Right lobe of liver (tissue), 6 donors: ENCODE measurements around the gene NOTUM. TPM values are rescaled to one million over a fixed set of nuclear protein-coding genes. Genes with fewer than 3 reads are reported as not detected.

ENCODE experiments used
- ATAC-seq, 4 donors: fragments of 200-7000 bp; cut with Tn5 transposase; one replicate each; pipeline ENCODE4 v1.9.1; 2020; ENCODE audit warnings: mild to moderate bottlenecking in 4 of 4, moderate library complexity in 4 of 4
- DNase-seq, 3 donors: peaks; one replicate each; pipeline ENCODE4 v3.0.0-alpha.2; 2020
- H3K27ac ChIP-seq, 3 donors: fragments of 200-600 bp; one replicate each; pipeline ENCODE4 v1.8.0; 2022
- H3K27me3 ChIP-seq, 2 donors: fragments of 200-600 bp; one replicate each; pipeline ENCODE4 v1.8.0; 2022
- H3K36me3 ChIP-seq, 4 donors: fragments of 200-600 bp; sonication (generic) in 1 of 4; one replicate each; pipeline versions ENCODE4 v1.5.1 to v1.8.0; 2017 to 2022; ENCODE audit warnings: control low read depth in 1 of 4
- H3K4me1 ChIP-seq, 4 donors: fragments of 200-600 bp; sonication (generic) in 1 of 4; one replicate each; pipeline versions ENCODE4 v1.5.1 to v1.8.0; 2017 to 2022; ENCODE audit warnings: control low read depth in 1 of 4
- H3K4me3 ChIP-seq, 3 donors: fragments of 200-600 bp; one replicate each; pipeline ENCODE4 v1.8.0; 2022
- H3K9me3 ChIP-seq, 4 donors: fragments of 200-600 bp; sonication (generic) in 1 of 4; one replicate each; pipeline versions ENCODE4 v1.5.1 to v1.8.0; 2017 to 2022; ENCODE audit warnings: control low read depth in 1 of 4
- CTCF ChIP-seq, 4 donors: fragments of 200-600 bp in 3 of 4; fragments of 450-650 bp in 1 of 4; IDR thresholded peaks; one replicate each; pipeline versions ENCODE4 v1.5.1 to v1.8.0; 2016 to 2022; ENCODE audit warnings: antibody characterized with exemption in 4 of 4, mild to moderate bottlenecking in 2 of 4
- POLR2A ChIP-seq: fragments of 450-650 bp; IDR thresholded peaks from one replicate; pipeline ENCODE4 v1.6.1; 2017; ENCODE audit warnings: antibody characterized with exemption, mild to moderate bottlenecking
- WGBS: methylation state at CpG from one replicate; pipeline ENCODE4 v1.1.6; 2018; ENCODE audit warnings: low coverage, low lambda C conversion rate; ENCODE audit not compliant: insufficient coverage; ENCODE audit errors: missing lambda C conversion rate; 5-methylcytosine and 5-hydroxymethylcytosine counted together
- intact Hi-C, 2 donors: fragments of 100-400 bp; cut with DNase I; formaldehyde crosslinking; loops; one replicate each; pipeline versions ENCODE4 v1.11.2 to v1.14.1; 2022
- long read RNA-seq: library from polyadenylated mRNA; unstranded; transcript quantifications from one replicate; pipeline ENCODE4 v2.0.0, GENCODE V29; 2019
- total RNA-seq, 6 experiments: library from RNA; depleted of rRNA in 2 of 6; stranded (reverse); fragments of >200 nt in 2 of 6; fragmentation: NEBNext Ultra II Directional in 3 of 6; extraction: Animal tissue kit (Norgen Biotek cat#: 25700) in 3 of 6; gene quantifications; one replicate each; pipeline versions ENCODE4 v1.1.0 to v1.2.4, GENCODE V29; 2016 to 2023
- donor health status: DM: no; HTN: yes; CAD: no.
- donor health status: DM: no; HTN: no; CAD: no.
- donor health status: DM: no; HTN: no; CAD: no.
- donor health status: DM: no; HTN: yes; CAD: no.
- donor health status: DM: no; HTN: yes; CAD: no.

NOTUM gene
- total RNA-seq: 1 to 10 TPM; 1.2 to 7.6 (median 3.0) TPM
- long read RNA-seq: 0 reads

- no CpG with 5 or more reads among the region's 65 CpGs for WGBS
- H3K36me3 ChIP-seq: no peaks in the 10 kb centered on the region
- H3K27me3 ChIP-seq: no peaks in the 10 kb centered on the region
Observed at GRCh38 chr17:81961087-81961511, at the start of gene NOTUM. TSS of gene NOTUM (minus strand) at chr17:81961187. CDS start at chr17:81960909, 278 bp downstream.

GRCh38 chr17:82009413-82009812 lies 48.4 kb upstream of the NOTUM start:
- Histone ChIP-seq H3K9me3 (no peaks in the 10 kb centered on the region), H3K4me3 (no peak overlapping the region), H3K27me3 (no peaks in the 10 kb centered on the region), H3K36me3 (peaks cover 0 to 9% (median 0%) of the 10 kb centered on the region in 4 donors), H3K4me1 (no peaks in the 10 kb centered on the region), H3K27ac (no peak overlapping the region)
- TF ChIP-seq CTCF (IDR thresholded peaks at IDR 0.05) (no peak), POLR2A (no peak)
- ATAC-seq (no peak), DNase-seq (no peak)
- 62% methylated on average over 5 of the region's 15 CpGs for WGBS
- intact Hi-C loops: no loop called here

More at GRCh38 chr17:81961087-81961511, at the start of gene NOTUM:
- DNase-seq: no peak
- intact Hi-C loops: loop anchor here in 1 of 2 donors (5.0 kb wide), 1 partner anchor 56 kb away; no protein-coding TSS in a partner anchor
- H3K4me1 ChIP-seq: peaks cover 0 to 14% (median 0%) of the 10 kb centered on the region in 4 donors
- peak within 1 kb of the TSS in 2 of 3 donors; percentile 10 to 37 for H3K27ac ChIP-seq
- peak within 1 kb of the TSS; percentile 43 to 70 (median 64) for H3K4me3 ChIP-seq
- no peak for ATAC-seq
- no peaks in the 10 kb centered on the region for H3K9me3 ChIP-seq
- peak in 2 of 4 donors; percentile 23 to 24 for TF ChIP-seq CTCF (IDR thresholded peaks at IDR 0.05)
- TF ChIP-seq POLR2A: no peak

GRCh38 chr17:82008941-82009405 lies 48.0 kb upstream of the NOTUM start:
- TF ChIP-seq POLR2A (no peak), CTCF (IDR thresholded peaks at IDR 0.05) (no peak)
- no peak for ATAC-seq
- Histone ChIP-seq H3K27ac (no peak overlapping the region), H3K36me3 (peaks cover 0 to 9% (median 0%) of the 10 kb centered on the region in 4 donors), H3K27me3 (no peaks in the 10 kb centered on the region), H3K4me1 (no peaks in the 10 kb centered on the region), H3K4me3 (no peak overlapping the region), H3K9me3 (no peaks in the 10 kb centered on the region)
- DNase-seq: no peak
- WGBS: no CpG with 5 or more reads among the region's 28 CpGs
- intact Hi-C loops: no loop called here

DNA sequence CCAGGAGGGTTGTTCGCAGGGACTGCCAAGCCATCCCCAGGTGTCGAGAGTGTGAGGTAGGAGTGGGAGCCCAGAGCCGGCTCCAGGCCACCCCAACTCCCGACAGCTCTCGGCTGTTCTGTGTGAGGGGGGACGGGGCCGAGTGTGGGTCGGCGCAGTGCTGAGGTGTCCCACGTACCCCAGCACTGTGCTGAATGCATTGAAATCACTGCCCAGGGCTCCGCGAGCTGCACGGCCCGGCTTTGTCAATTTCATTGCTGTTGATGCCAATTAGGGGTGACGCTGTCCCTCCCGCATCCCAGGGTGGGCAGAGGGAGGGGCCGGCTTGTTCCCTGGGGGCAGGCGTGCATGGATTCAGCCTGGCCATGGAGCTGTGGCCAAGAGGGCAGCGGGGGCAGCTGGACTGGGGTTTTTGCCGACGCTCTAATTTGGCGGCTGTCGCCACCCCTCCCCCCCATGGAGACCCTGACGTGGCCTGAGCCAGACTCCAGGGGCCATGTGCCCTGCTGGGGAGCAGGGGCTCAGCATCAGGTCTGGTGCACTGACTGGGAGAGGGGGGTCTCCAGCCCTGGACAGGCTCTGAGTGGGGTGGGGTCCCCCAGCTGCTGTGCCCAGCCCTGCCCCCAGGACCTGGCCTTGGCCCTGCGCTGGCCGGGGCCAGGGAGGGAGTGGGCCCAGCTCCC lies 47.4 kb upstream of the NOTUM start:
- Histone ChIP-seq H3K4me3 (no peak overlapping the region), H3K4me1 (no peaks in the 10 kb centered on the region), H3K36me3 (peaks cover 0 to 9% (median 0%) of the 10 kb centered on the region in 4 donors), H3K27me3 (no peaks in the 10 kb centered on the region), H3K9me3 (no peaks in the 10 kb centered on the region), H3K27ac (no peak overlapping the region)
- no peak for DNase-seq
- no CpG with 5 or more reads among the region's 26 CpGs for WGBS
- no peak for ATAC-seq
- TF ChIP-seq CTCF (IDR thresholded peaks at IDR 0.05): no peak
- no peak for TF ChIP-seq POLR2A
- intact Hi-C loops: no loop called here
